GM23338 (cell line): ENCODE measurements around the gene PURA. TPM values are rescaled to one million over a fixed set of nuclear protein-coding genes. Genes with fewer than 3 reads are reported as not detected.

Experiments used
- ATAC-seq: fragments of 200-7000 bp; cut with Tn5 transposase; 3 replicates; pipeline ENCODE4 v1.9.1; 2020
- DNase-seq: peaks from one replicate; pipeline ENCODE4 v3.0.0-alpha.2; 2015; ENCODE audit warnings: low spot score
- H2AFZ ChIP-seq: fragments of 200-600 bp; sonication (generic); 2 replicates; pipeline ENCODE4 v1.8.0; 2016; ENCODE audit warnings: antibody characterized with exemption, mild to moderate bottlenecking, moderate library complexity
- H3F3A ChIP-seq: fragments of 200-600 bp; sonication (generic); replicated peaks from 2 replicates; pipeline ENCODE4 v1.8.0; 2017; ENCODE audit warnings: antibody characterized with exemption, mixed run types, low read depth
- H3K27ac ChIP-seq: fragments of 200-600 bp; sonication (generic); 2 replicates; pipeline ENCODE4 v1.6.1; 2016; ENCODE audit warnings: low read depth
- H3K27me3 ChIP-seq: fragments of 200-600 bp; sonication (generic); 2 replicates; pipeline ENCODE4 v1.8.0; 2016; ENCODE audit warnings: mild to moderate bottlenecking, mixed run types, moderate library complexity; ENCODE audit not compliant: insufficient read depth
- H3K36me3 ChIP-seq: fragments of 200-600 bp; sonication (generic); 2 replicates; pipeline ENCODE4 v1.8.0; 2016; ENCODE audit warnings: mild to moderate bottlenecking; ENCODE audit not compliant: insufficient read depth
- H3K4me1 ChIP-seq: fragments of 200-600 bp; sonication (generic); 2 replicates; pipeline ENCODE4 v1.8.0; 2016; ENCODE audit warnings: mild to moderate bottlenecking, moderate library complexity; ENCODE audit not compliant: insufficient read depth
- H3K4me2 ChIP-seq: fragments of 200-600 bp; sonication (generic); 2 replicates; pipeline ENCODE4 v1.7.1; 2017; ENCODE audit warnings: mixed run types
- H3K4me3 ChIP-seq: fragments of 200-600 bp; sonication (generic); 2 replicates; pipeline ENCODE4 v1.6.1; 2016; ENCODE audit warnings: mixed run types
- H3K79me2 ChIP-seq: fragments of 200-600 bp; sonication (generic); replicated peaks from 2 replicates; pipeline ENCODE4 v1.8.0; 2017; ENCODE audit warnings: mild to moderate bottlenecking; ENCODE audit not compliant: insufficient read depth
- H3K9me2 ChIP-seq: fragments of 200-600 bp; sonication (generic); 2 replicates; pipeline ENCODE4 v1.8.0; 2017; ENCODE audit not compliant: insufficient read depth
- H4K20me1 ChIP-seq: fragments of 200-600 bp; sonication (generic); replicated peaks from 2 replicates; pipeline ENCODE4 v1.8.0; 2017; ENCODE audit warnings: mild to moderate bottlenecking; ENCODE audit not compliant: insufficient read depth
- H3K27ac Mint-ChIP-seq: 2 replicates; pipeline ENCODE4 v1.8.0; 2020; ENCODE audit warnings: inconsistent platforms, mild to moderate bottlenecking, moderate library complexity, mixed read lengths
- H3K27me3 Mint-ChIP-seq: 3 replicates; pipeline ENCODE4 v1.8.0; 2022; ENCODE audit warnings: low read depth, mild to moderate bottlenecking, moderate library complexity, mixed read lengths, inconsistent platforms; ENCODE audit not compliant: insufficient read depth, poor library complexity
- H3K36me3 Mint-ChIP-seq: 3 replicates; pipeline ENCODE4 v1.8.0; 2021; ENCODE audit warnings: low read depth, mild to moderate bottlenecking, inconsistent platforms, moderate library complexity, mixed read lengths
- H3K4me1 Mint-ChIP-seq: 3 replicates; pipeline ENCODE4 v1.8.0; 2020; ENCODE audit warnings: mild to moderate bottlenecking, inconsistent platforms, mixed read lengths
- H3K4me3 Mint-ChIP-seq: 3 replicates; pipeline ENCODE4 v1.8.0; 2021; ENCODE audit warnings: moderate library complexity, mild to moderate bottlenecking, inconsistent platforms, mixed read lengths
- H3K9me3 Mint-ChIP-seq: 3 replicates; pipeline ENCODE4 v1.8.0; 2020; ENCODE audit warnings: moderate library complexity, mild to moderate bottlenecking, inconsistent platforms, mixed read lengths
- CREB1 ChIP-seq: fragments of 250-450 bp; sonication (Bioruptor Pico); IDR thresholded peaks from 2 replicates; pipeline ENCODE4 v1.5.0; 2020; ENCODE audit warnings: low read depth, mild to moderate bottlenecking, moderate library complexity
- CTCF ChIP-seq, 2 experiments: fragments of 200-600 bp in 1 of 2; sonication (generic) in 1 of 2; conservative IDR thresholded peaks; 2 replicates each; pipeline versions ENCODE4 v1.5.1 to v1.6.1; 2016 to 2017; ENCODE audit warnings: antibody characterized with exemption in 2 of 2, low read depth in 2 of 2, mild to moderate bottlenecking in 2 of 2, moderate library complexity in 1 of 2
- ETS1 ChIP-seq: IDR thresholded peaks from 2 replicates; pipeline ENCODE4 v1.6.1; 2016; ENCODE audit warnings: antibody characterized with exemption
- EZH2 ChIP-seq: fragments of 200-600 bp; sonication (generic); IDR thresholded peaks from one replicate; pipeline ENCODE4 v1.8.0; 2017; ENCODE audit warnings: antibody characterized with exemption, mild to moderate bottlenecking, low read depth; ENCODE audit not compliant: unreplicated experiment
- EZH2phosphoT487 ChIP-seq: fragments of 200-600 bp; sonication (generic); IDR thresholded peaks from one replicate; pipeline ENCODE4 v1.8.1; 2018; ENCODE audit warnings: antibody characterized with exemption; ENCODE audit not compliant: unreplicated experiment
- JUNB ChIP-seq: IDR thresholded peaks from one replicate; pipeline ENCODE4 v1.6.1; 2016; ENCODE audit warnings: antibody characterized with exemption; ENCODE audit not compliant: unreplicated experiment
- NANOG ChIP-seq: IDR thresholded peaks from 2 replicates; pipeline ENCODE4 v1.6.1; 2016; ENCODE audit warnings: antibody characterized with exemption, borderline replicate concordance
- POLR2AphosphoS5 ChIP-seq: IDR thresholded peaks from 2 replicates; pipeline ENCODE4 v1.6.1; 2016; ENCODE audit warnings: antibody characterized with exemption, low read depth
- REST ChIP-seq: IDR thresholded peaks from one replicate; pipeline ENCODE4 v1.6.1; 2018; ENCODE audit warnings: antibody characterized with exemption; ENCODE audit not compliant: unreplicated experiment
- STAT1 ChIP-seq: IDR thresholded peaks from one replicate; pipeline ENCODE4 v1.6.1; 2016; ENCODE audit warnings: antibody characterized with exemption; ENCODE audit not compliant: unreplicated experiment
- ZNF114 ChIP-seq: fragments of 250-450 bp; sonication (Bioruptor Pico); IDR thresholded peaks from 2 replicates; pipeline ENCODE4 v1.5.0; 2020; ENCODE audit warnings: mild to moderate bottlenecking, moderate library complexity
- ZNF331 ChIP-seq: fragments of 250-450 bp; sonication (Bioruptor Pico); IDR thresholded peaks from 2 replicates; pipeline ENCODE4 v1.5.0; 2020; ENCODE audit warnings: low read depth, mild to moderate bottlenecking, moderate library complexity
- ZNF462 ChIP-seq: fragments of 250-450 bp; sonication (Bioruptor Pico); IDR thresholded peaks from 2 replicates; pipeline ENCODE4 v1.5.0; 2020; ENCODE audit warnings: mild to moderate bottlenecking, moderate library complexity
- polyA plus RNA-seq: library from polyadenylated mRNA; unstranded; fragments of >200 nt; fragmentation: Nextera tagmentation; extraction: Ambion mirVana; gene quantifications from 2 replicates; pipeline ENCODE4 v1.2.1, GENCODE V29; 2016
- total RNA-seq: library from RNA; depleted of rRNA; stranded (reverse); fragments of >200 nt; shearing (Covaris generic); gene quantifications from 2 replicates; pipeline ENCODE4 v1.2.3, GENCODE V29; 2014

PURA gene
- total and polyA plus RNA-seq, 2 experiments from 2014 or later, result 1.5 to 2.3 TPM

GRCh38 chr5:140094889-140095288, 19.0 kb upstream of the PURA start:
- Histone ChIP-seq H3K27ac (no peak overlapping the region), H3K4me1 (no peaks in the 10 kb centered on the region), H3F3A (no peaks in the 10 kb centered on the region), H3K79me2 (no peaks in the 10 kb centered on the region), H4K20me1 (no peaks in the 10 kb centered on the region), H2AFZ (no peak overlapping the region), H3K27me3 (peaks cover 7% of the 10 kb centered on the region; the same call in 1 of the 2 replicates), H3K4me2 (no peak overlapping the region), H3K9me2 (no peaks in the 10 kb centered on the region), H3K4me3 (no peak overlapping the region), H3K36me3 (no peaks in the 10 kb centered on the region)
- Mint-ChIP-seq H3K4me1 (no peaks in the 10 kb centered on the region), H3K4me3 (no peak overlapping the region), H3K9me3 (no peaks in the 10 kb centered on the region), H3K27me3 (no peaks in the 10 kb centered on the region), H3K27ac (no peak overlapping the region), H3K36me3 (no peaks in the 10 kb centered on the region)
- DNase-seq (no peak), ATAC-seq (no peak)
- TF ChIP-seq NANOG (no peak), JUNB (no peak), ZNF114 (CRISPR knock-in tag) (no peak), STAT1 (no peak), ETS1 (no peak), CTCF (conservative IDR thresholded peaks at IDR 0.05; ENCODE audit: low read depth in 2 of 2) (no peak), ZNF331 (CRISPR knock-in tag) (no peak), EZH2 (no peak), REST (no peak), POLR2AphosphoS5 (no peak), ZNF462 (CRISPR knock-in tag) (no peak), EZH2phosphoT487 (no peak), CREB1 (CRISPR knock-in tag) (no peak)
